ENCODE measurements around the gene AKAP8L.

- TF ChIP-seq CTCF (IDR thresholded peaks at IDR 0.05) (no peak), POLR2A (IDR thresholded peaks at IDR 0.05) (no peak)
Observed at GRCh38 chr19:15438124-15438496, 19.3 kb upstream of the AKAP8L start.

All from Peyer's patch (tissue), 4 donors.